Globus pallidus (tissue), 1 donor: ENCODE data around the gene DYNC2H1.
A peak's percentile ranks its signal among the peaks of the same experiment; 100 is the strongest.
"Not testable (repeated sequence)": the region's sequence is repeated elsewhere in the genome, so short reads cannot be mapped to it uniquely, and the experiment has no call there.

Source experiments
- DNase-seq: peaks from one replicate; pipeline ENCODE4 v3.0.0-alpha.2; 2015; ENCODE audit warnings: low spot score

Gene DYNC2H1

GRCh38 chr11:103114836-103115235 is 5.6 kb downstream of the DYNC2H1 start:
- no peak for DNase-seq

- DNase-seq: no peak
These were observed 16.2 kb downstream of the DYNC2H1 start for GRCh38 chr11:103125462-103125861.

- DNase-seq: not testable (repeated sequence)
These were observed 32.8 kb downstream of the DYNC2H1 start for GRCh38 chr11:103141986-103142385.

DNA sequence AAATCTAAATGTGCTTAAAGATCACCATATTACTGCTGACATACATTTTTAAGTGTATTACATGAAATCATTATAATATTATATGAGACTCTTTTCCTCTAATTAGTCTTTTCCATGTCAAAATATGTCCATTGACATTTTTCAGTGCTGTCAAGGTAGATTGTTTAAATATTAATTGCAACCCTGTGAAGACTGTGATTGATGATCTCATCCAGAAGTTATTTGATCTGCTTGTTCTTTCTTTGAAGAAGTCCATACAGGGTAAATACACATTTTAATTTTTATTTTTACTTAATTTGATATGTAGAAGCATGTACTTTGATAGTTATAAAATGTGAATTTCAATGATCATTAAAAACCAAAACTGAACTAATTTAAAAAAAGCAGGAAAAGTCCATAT is 38.4 kb downstream of the DYNC2H1 start:
- no peak for DNase-seq

DNA sequence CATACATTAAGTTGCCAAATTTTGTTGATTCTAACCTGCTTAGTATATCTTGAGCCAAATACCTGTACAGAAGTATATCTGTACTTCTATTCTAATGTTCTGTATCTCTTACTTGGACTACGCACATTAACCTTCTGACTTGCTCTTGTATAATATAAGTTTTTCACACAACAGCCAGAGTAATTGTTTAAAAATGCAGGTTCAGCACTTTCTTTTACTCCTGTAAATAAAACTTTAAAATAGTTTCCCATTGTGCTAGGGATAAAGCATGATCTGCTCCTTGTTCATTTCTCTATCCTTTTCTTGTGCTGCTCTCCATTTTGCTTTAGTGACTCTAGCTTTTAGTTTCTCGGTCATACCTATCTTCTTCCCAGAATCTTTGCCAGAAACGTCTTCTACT is 48.3 kb downstream of the DYNC2H1 start:
- DNase-seq: no peak

DNA sequence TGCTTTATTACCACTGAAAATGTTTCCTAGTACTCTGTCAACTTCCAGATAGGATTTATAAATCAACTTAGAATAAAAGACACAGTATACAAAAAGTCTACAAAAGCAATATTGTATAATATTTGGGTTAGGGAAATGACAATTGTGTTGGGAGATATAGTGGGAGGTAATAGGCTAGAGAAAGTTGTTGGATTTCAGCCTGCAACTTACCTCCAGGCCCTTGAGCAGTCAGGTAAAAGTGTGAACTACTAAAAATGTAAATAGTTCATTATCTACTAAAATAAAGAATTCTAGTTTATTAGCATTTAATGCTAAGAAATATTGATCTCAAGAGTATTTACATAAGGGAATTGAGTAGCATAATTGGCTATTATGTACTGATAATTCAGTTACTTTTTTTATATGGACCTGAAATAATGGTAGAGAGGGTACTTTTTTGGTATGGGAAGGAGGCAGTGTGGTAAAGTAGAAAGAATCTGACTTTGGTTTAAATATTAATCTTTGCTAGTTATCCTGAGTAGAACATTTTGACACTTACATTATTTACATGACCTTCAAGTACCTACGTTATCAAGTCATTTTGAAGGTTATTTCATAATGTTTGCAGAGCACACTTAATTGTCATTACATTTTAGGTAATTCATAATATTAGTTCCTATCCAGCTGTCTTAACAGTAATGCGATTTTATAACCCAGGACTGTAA is 55.0 kb downstream of the DYNC2H1 start:
- DNase-seq: no peak

DNA sequence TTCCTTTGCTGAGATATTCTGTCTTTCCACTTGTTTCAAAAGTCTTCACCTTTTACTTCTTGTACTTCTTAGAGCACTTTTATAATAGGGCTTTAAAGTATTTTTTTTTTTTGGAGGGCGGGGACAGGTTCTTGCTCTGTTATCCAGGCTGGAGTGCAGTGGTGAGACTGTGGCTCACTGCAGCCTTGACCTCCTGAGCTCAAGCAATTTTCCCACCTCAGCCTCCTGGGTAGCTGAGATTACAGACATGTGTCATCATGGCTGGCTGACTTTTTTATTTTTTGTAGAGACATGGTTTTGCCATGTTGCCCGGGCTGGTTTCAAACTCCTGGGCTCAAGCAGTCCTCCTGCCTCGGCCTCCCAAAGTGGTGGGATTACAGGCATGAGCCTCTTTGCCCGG is 57.9 kb downstream of the DYNC2H1 start:
- DNase-seq: no peak

- no peak for DNase-seq
These were observed 61.6 kb downstream of the DYNC2H1 start for GRCh38 chr11:103170865-103171264.

DNA sequence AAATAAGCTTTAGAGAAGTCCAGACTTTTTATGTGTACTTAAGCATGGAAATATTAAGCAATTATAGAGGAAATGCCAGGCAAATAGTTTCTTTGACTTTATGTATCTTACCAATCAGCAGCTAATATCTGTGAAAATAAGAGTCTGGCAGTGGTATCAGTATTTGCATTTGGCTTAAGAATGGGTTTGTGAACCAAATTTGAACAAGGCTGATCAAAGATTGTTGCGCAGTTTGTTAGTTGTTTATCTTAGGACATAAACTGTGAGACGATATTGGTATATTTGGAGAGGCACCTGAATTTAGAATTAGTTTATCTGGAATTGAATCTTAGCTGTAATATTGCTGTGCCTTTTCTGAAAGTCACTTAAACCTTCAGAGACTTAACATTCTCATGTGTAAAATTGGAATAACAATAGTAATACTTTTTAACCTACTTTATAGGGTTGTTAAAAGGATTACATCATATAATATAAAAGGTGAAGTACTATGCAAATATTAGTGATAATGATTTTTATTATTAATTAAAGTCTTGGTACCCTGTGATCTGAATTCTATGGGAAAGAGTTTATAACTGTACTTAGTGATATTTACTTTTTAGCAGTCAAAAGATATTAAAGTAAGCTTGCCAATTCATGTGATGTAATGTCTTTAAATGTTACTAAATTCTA is 66.4 kb downstream of the DYNC2H1 start:
- no peak for DNase-seq

- no peak for DNase-seq
These were observed 74.9 kb downstream of the DYNC2H1 start for GRCh38 chr11:103183981-103184611.

GRCh38 chr11:103202048-103202651 is 92.9 kb downstream of the DYNC2H1 start:
- peak; percentile 3 for DNase-seq

DNA sequence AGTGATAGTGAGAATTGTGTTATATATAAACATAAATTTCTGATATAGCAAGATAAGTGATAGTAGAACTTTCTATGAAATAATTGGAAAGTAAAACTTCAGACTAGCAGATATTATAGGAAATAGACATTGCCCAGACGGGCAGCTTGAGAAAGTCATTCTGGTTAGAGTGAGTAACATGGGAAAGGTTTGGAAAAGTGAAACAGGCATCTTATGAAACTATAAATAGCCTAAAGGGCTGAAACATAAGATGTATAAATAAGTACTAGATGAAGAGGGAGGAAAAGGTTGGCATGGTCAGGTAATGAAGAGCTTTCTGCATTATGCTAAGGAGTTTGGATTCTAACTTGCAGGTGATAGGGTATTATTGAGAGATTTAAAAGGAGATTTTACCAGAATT is 101.3 kb downstream of the DYNC2H1 start:
- DNase-seq: no peak

DNA sequence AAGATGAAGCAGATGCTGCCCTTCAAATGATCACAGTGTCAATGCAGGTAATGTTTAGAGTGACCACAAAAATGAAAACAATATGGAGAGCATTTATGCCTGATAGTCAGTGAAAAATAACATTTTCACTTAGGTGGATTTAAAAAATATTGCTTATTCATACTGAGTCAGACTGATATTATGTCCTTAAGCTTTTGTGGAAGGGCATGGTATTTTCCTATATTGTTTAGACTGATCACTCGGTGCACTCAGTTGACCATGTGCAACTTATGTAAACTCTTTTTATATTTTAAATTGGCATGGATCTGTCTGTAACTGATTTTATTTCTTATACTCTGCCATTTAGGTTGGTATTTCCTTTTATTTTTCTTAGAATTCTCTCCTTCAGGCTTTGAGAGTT is 106.6 kb downstream of the DYNC2H1 start:
- DNase-seq: no peak

DNA sequence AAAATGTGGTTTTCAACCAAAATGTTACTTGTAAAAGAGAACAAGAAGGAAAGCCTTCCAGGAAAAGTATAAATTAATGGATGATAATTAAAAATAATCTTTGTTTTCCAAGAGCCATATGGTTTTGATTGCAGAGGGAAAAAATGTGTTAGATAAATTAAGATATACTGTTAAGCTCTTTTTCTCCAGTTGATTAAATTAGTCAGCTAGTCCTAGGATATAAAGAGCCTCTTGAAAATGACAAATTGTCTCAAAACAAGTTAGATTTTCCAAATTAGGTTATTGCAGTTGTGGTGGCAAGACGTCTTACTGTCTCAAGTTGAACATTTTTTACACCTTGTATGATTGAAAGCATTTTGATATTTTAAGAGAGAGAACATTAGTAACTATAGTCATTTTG is 110.9 kb downstream of the DYNC2H1 start:
- no peak for DNase-seq

DNA sequence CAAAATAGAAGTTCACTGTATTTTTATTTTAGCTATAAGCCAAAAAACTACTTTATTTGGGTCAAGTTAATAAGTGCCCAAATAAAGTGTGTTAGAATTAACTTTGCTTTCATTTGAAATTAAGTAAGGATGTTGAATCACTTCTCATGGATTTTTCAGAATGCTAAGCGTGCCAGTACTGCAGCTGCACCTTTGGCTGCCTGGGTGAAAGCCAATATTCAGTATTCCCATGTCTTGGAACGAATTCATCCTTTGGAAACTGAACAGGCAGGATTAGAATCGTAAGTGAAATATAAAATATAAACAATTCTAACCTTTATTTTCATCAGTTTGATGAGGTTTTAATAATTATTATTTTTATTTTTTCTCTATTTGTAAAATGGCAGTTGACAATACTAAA is 113.6 kb downstream of the DYNC2H1 start:
- DNase-seq: no peak

DNA sequence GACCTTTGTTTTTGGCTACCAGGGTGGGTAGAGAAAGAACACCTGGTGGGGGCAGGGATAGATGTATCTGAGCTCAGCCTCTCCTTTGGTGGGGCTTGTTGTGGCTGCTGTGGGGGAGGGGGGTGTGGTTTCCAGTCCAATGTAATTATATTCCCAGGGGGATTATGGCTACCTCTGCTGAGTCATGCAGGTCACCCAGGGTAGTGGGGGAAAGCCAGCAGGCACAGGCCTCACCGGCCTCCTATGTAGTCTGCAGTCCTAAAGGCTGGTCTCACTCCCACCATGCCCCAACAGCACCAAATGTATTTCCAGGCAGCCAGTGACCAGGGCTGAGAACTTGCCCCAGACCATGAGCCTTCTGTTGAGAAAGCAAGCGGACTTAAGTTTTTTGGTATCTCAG is 119.6 kb downstream of the DYNC2H1 start:
- no peak for DNase-seq

- DNase-seq: no peak
These were observed 125.7 kb downstream of the DYNC2H1 start for GRCh38 chr11:103234974-103235373.

DNA sequence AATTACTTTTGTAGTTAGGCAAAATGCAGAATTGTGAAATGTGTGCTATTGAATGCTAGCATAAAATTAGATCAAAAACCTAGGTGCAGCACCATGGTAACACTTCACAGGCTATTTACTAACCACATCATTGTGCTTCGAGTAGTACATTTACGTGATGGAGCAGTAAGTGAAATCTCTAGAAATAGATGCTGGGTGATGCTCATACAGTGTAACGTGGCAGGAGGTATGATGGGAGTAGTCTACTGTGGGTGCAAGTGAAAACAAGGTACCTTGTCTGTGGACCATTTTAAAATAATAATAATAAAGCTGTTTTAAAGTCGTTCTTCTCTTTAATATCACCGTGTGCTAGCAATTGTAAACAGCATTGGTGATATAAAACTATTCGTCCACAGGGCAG is 132.3 kb downstream of the DYNC2H1 start:
- DNase-seq: no peak

DNA sequence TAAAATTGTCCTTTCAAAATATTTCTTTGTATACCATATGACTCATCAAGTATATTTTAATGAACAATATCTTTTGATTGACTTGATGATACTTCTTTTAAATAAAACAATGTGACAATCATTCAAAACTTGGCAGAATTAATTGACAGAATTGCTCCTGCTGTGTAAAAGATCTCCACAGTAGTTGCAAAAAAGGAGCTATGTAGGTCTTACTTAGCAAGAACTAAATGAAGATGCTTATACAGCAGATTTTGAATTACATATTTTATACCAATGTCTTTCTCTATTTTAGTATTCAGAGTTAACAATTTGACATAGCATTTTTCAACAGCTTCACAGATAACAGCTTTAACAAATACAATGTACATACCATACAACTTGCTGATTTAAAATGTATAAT is 144.9 kb downstream of the DYNC2H1 start:
- no peak for DNase-seq

DNA sequence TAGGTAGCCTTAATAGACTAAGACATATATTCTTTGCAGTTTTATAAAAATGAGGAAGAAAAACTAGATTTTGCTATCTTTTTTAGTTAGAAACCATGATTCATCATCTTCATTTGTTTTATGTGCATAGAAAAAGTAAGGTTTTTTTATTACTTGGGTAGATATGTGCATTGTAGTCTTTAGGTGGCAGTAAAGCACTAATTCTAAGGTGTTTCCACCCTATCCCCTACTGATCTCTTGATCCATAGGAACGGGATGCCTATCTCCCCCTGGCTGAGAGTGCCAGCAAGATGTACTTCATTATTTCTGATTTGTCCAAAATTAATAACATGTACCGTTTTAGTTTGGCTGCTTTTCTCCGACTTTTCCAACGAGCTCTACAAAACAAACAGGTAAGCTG is 148.1 kb downstream of the DYNC2H1 start:
- no peak for DNase-seq

DNA sequence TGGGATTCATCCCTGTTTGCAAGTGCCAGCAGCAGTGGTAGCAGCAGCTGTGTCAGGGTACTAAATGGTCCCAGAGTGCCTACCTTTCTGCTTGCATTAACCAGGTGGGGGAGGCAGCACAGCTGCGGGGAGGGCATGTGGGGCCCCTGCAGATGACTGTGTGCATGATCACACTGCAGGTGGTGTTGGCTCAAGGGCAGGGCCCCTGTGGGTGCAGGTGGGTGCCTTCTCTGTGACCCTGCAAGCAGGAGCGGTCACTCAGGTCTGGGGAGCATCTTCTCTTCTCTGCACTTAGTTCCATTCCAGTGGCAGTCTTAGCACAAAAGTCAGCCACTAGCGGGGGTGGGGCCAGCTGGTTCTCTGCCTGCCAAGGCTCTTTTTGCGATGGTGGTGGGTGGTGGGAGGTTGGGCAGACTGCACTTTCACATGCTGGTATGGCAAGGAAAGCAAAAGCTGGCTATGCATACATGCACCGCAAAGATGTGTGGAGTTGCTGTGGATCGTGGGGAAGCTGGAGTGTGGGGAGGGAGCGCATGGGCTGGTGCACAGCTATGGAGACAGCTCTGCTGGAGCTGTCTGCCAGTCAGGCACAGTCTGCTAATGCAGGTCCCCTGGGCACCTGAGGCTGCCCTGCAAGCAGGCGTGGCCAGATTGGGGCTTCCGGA is 157.1 kb downstream of the DYNC2H1 start:
- DNase-seq: no peak

GRCh38 chr11:103272876-103273275 is 163.7 kb downstream of the DYNC2H1 start:
- no peak for DNase-seq

GRCh38 chr11:103274025-103274424 is 164.8 kb downstream of the DYNC2H1 start:
- no peak for DNase-seq
